ENCODE measurements around the gene MGMT.
A peak's percentile ranks its signal among the peaks of the same experiment; 100 is the strongest.

MGMT gene

GRCh38 chr10:129468187-129468586 is 1.1 kb downstream of the MGMT start:
- peak overlapping the region; percentile 59 for H3K27ac Mint-ChIP-seq
- ATAC-seq, result no peak
- DNase-seq, result no peak
- peaks cover 12% of the 10 kb centered on the region for H3K4me1 Mint-ChIP-seq
- peak overlapping the region; percentile 83 for H3K4me3 Mint-ChIP-seq
- H3K27me3 Mint-ChIP-seq, result no peaks in the 10 kb centered on the region
- H3K9me3 Mint-ChIP-seq, result no peaks in the 10 kb centered on the region
- H3K36me3 Mint-ChIP-seq (ENCODE audit: low read depth), result peaks cover 2% of the 10 kb centered on the region

- ATAC-seq, result no peak
- no peak overlapping the region for H3K4me3 Mint-ChIP-seq
- no peaks in the 10 kb centered on the region for H3K27me3 Mint-ChIP-seq
- H3K36me3 Mint-ChIP-seq (ENCODE audit: low read depth), result peaks cover 2% of the 10 kb centered on the region
- no peaks in the 10 kb centered on the region for H3K9me3 Mint-ChIP-seq
- peaks cover 22% of the 10 kb centered on the region for H3K4me1 Mint-ChIP-seq
- H3K27ac Mint-ChIP-seq, result no peak overlapping the region
- DNase-seq, result no peak
Measured at GRCh38 chr10:129470103-129470851, 3.2 kb downstream of the MGMT start.

- ATAC-seq (no peak), DNase-seq (no peak)
- Mint-ChIP-seq H3K36me3 (ENCODE audit: low read depth) (peaks cover 7% of the 10 kb centered on the region), H3K27me3 (no peaks in the 10 kb centered on the region), H3K4me1 (peaks cover 20% of the 10 kb centered on the region), H3K27ac (no peak overlapping the region), H3K9me3 (no peaks in the 10 kb centered on the region), H3K4me3 (no peak overlapping the region)
Measured at GRCh38 chr10:129471447-129472175, 4.6 kb downstream of the MGMT start.

- no peak for ATAC-seq
- H3K4me3 Mint-ChIP-seq, result no peak overlapping the region
Measured at GRCh38 chr10:129472696-129473555, 5.9 kb downstream of the MGMT start.

GRCh38 chr10:129474642-129475041 is 7.6 kb downstream of the MGMT start:
- DNase-seq, result no peak
- H3K9me3 Mint-ChIP-seq, result peaks cover 5% of the 10 kb centered on the region
- H3K4me3 Mint-ChIP-seq, result no peak overlapping the region
- peaks cover 13% of the 10 kb centered on the region for H3K36me3 Mint-ChIP-seq (ENCODE audit: low read depth)
- no peaks in the 10 kb centered on the region for H3K27me3 Mint-ChIP-seq
- H3K27ac Mint-ChIP-seq, result no peak overlapping the region
- H3K4me1 Mint-ChIP-seq, result peaks cover 11% of the 10 kb centered on the region
- no peak for ATAC-seq

More at GRCh38 chr10:129472696-129473555, 5.9 kb downstream of the MGMT start:
- H3K27me3 Mint-ChIP-seq, result no peaks in the 10 kb centered on the region
- peaks cover 7% of the 10 kb centered on the region for H3K36me3 Mint-ChIP-seq (ENCODE audit: low read depth)
- no peak overlapping the region for H3K27ac Mint-ChIP-seq
- DNase-seq, result no peak
- H3K9me3 Mint-ChIP-seq, result no peaks in the 10 kb centered on the region
- H3K4me1 Mint-ChIP-seq, result peaks cover 15% of the 10 kb centered on the region

GRCh38 chr10:129476431-129476830 is 9.4 kb downstream of the MGMT start:
- no peak overlapping the region for H3K27ac Mint-ChIP-seq
- peaks cover 24% of the 10 kb centered on the region for H3K36me3 Mint-ChIP-seq (ENCODE audit: low read depth)
- ATAC-seq, result peak; percentile 11
- peaks cover 14% of the 10 kb centered on the region for H3K9me3 Mint-ChIP-seq
- no peak overlapping the region for H3K4me3 Mint-ChIP-seq
- DNase-seq, result no peak
- H3K27me3 Mint-ChIP-seq, result no peaks in the 10 kb centered on the region
- H3K4me1 Mint-ChIP-seq, result peaks cover 11% of the 10 kb centered on the region

GRCh38 chr10:129477051-129477450 is 10.0 kb downstream of the MGMT start:
- Mint-ChIP-seq H3K9me3 (peaks cover 20% of the 10 kb centered on the region), H3K27ac (peak overlapping the region; percentile 28), H3K4me1 (peaks cover 11% of the 10 kb centered on the region), H3K4me3 (no peak overlapping the region), H3K36me3 (ENCODE audit: low read depth) (peaks cover 28% of the 10 kb centered on the region), H3K27me3 (no peaks in the 10 kb centered on the region)
- DNase-seq (no peak), ATAC-seq (no peak)

- no peak overlapping the region for H3K4me3 Mint-ChIP-seq
- peaks cover 43% of the 10 kb centered on the region for H3K9me3 Mint-ChIP-seq
- no peak overlapping the region for H3K27ac Mint-ChIP-seq
- H3K4me1 Mint-ChIP-seq, result no peaks in the 10 kb centered on the region
- H3K27me3 Mint-ChIP-seq, result no peaks in the 10 kb centered on the region
- peaks cover 38% of the 10 kb centered on the region for H3K36me3 Mint-ChIP-seq (ENCODE audit: low read depth)
- no peak for DNase-seq
- no peak for ATAC-seq
Measured at GRCh38 chr10:129481641-129482040, 14.6 kb downstream of the MGMT start.

- H3K4me3 Mint-ChIP-seq, result no peak overlapping the region
- H3K9me3 Mint-ChIP-seq, result peaks cover 44% of the 10 kb centered on the region
- no peak overlapping the region for H3K27ac Mint-ChIP-seq
- H3K36me3 Mint-ChIP-seq (ENCODE audit: low read depth), result peaks cover 42% of the 10 kb centered on the region
- DNase-seq, result no peak
- H3K4me1 Mint-ChIP-seq, result no peaks in the 10 kb centered on the region
- no peak for ATAC-seq
- no peaks in the 10 kb centered on the region for H3K27me3 Mint-ChIP-seq
Measured at GRCh38 chr10:129483430-129484010, 16.5 kb downstream of the MGMT start.

- Mint-ChIP-seq H3K36me3 (ENCODE audit: low read depth) (peaks cover 40% of the 10 kb centered on the region), H3K27me3 (no peaks in the 10 kb centered on the region), H3K4me3 (no peak overlapping the region), H3K4me1 (no peaks in the 10 kb centered on the region), H3K27ac (no peak overlapping the region), H3K9me3 (peaks cover 47% of the 10 kb centered on the region)
- DNase-seq (no peak), ATAC-seq (no peak)
Measured at GRCh38 chr10:129486805-129487204, 19.8 kb downstream of the MGMT start.

GRCh38 chr10:129491123-129491734 is 24.2 kb downstream of the MGMT start:
- Mint-ChIP-seq H3K9me3 (peaks cover 35% of the 10 kb centered on the region), H3K27ac (no peak overlapping the region), H3K4me3 (no peak overlapping the region), H3K27me3 (no peaks in the 10 kb centered on the region), H3K36me3 (ENCODE audit: low read depth) (peaks cover 43% of the 10 kb centered on the region), H3K4me1 (peaks cover 9% of the 10 kb centered on the region)
- DNase-seq (no peak), ATAC-seq (no peak)

- H3K9me3 Mint-ChIP-seq, result peaks cover 42% of the 10 kb centered on the region
- H3K4me1 Mint-ChIP-seq, result peaks cover 18% of the 10 kb centered on the region
- no peak for DNase-seq
- H3K4me3 Mint-ChIP-seq, result no peak overlapping the region
- H3K27ac Mint-ChIP-seq, result no peak overlapping the region
- no peaks in the 10 kb centered on the region for H3K27me3 Mint-ChIP-seq
- no peak for ATAC-seq
- H3K36me3 Mint-ChIP-seq (ENCODE audit: low read depth), result peaks cover 54% of the 10 kb centered on the region
Measured at GRCh38 chr10:129494176-129494575, 27.1 kb downstream of the MGMT start.

GRCh38 chr10:129494740-129495139 is 27.7 kb downstream of the MGMT start:
- H3K9me3 Mint-ChIP-seq, result peaks cover 39% of the 10 kb centered on the region
- peaks cover 18% of the 10 kb centered on the region for H3K4me1 Mint-ChIP-seq
- peaks cover 53% of the 10 kb centered on the region for H3K36me3 Mint-ChIP-seq (ENCODE audit: low read depth)
- no peak for ATAC-seq
- H3K27ac Mint-ChIP-seq, result no peak overlapping the region
- no peak overlapping the region for H3K4me3 Mint-ChIP-seq
- no peaks in the 10 kb centered on the region for H3K27me3 Mint-ChIP-seq
- DNase-seq, result no peak

- Mint-ChIP-seq H3K36me3 (ENCODE audit: low read depth) (peaks cover 53% of the 10 kb centered on the region), H3K27ac (no peak overlapping the region), H3K27me3 (no peaks in the 10 kb centered on the region), H3K9me3 (peaks cover 37% of the 10 kb centered on the region), H3K4me1 (peaks cover 18% of the 10 kb centered on the region), H3K4me3 (no peak overlapping the region)
- DNase-seq (no peak), ATAC-seq (no peak)
Measured at GRCh38 chr10:129495256-129495655, 28.2 kb downstream of the MGMT start.

Data from activated naive CD8-positive, alpha-beta T cell treated with anti-CD3 and anti-CD28 coated beads, Interleukin-2, amount 50 U/mL, for 24 hours (primary cell).